Panc1 (cell line): ENCODE measurements around the gene SEMA4D. TPM values are rescaled to one million over a fixed set of nuclear protein-coding genes. Genes with fewer than 3 reads are reported as not detected.

ENCODE experiments used
- ATAC-seq: fragments of 200-7000 bp; cut with Tn5 transposase; 2 replicates; pipeline ENCODE4 v1.9.1; 2020; ENCODE audit warnings: mild to moderate bottlenecking, moderate library complexity
- BruUV-seq: library from RNA; stranded (reverse); fragments of 400-500 nt; replicated peaks from 2 replicates; lab custom pipeline; 2021; lab: Mats Ljungman, UMichigan
- CTCF ChIA-PET: fragments of 300-600 bp; sonication (Branson Sonifier 250); formaldehyde crosslinking; loops from one replicate; lab custom pipeline; 2022; ENCODE audit warnings: antibody characterized with exemption; lab: Charles Lee
- POLR2A ChIA-PET: fragments of 300-600 bp; sonication (Branson Sonifier 250); formaldehyde crosslinking; loops from one replicate; lab custom pipeline; 2022; ENCODE audit warnings: antibody characterized with exemption; lab: Charles Lee
- DNase-seq: peaks from one replicate; pipeline ENCODE4 v3.0.0-alpha.2; 2010; ENCODE audit warnings: low read depth, low spot score
- H3K27ac ChIP-seq: 2 replicates; pipeline ENCODE4 v1.5.1; 2011; ENCODE audit warnings: mild to moderate bottlenecking, low read length, inconsistent platforms
- H3K27me3 ChIP-seq: fragments of 200-500 bp; sonication (Bioruptor generic); 2 replicates; pipeline ENCODE4 v1.6.0; 2014; ENCODE audit warnings: low read length, inconsistent platforms; ENCODE audit not compliant: control insufficient read depth, insufficient read depth
- H3K36me3 ChIP-seq: fragments of 200-500 bp; sonication (Bioruptor generic); 2 replicates; pipeline ENCODE4 v1.5.1; 2014; ENCODE audit warnings: inconsistent platforms, mild to moderate bottlenecking, low read length, moderate library complexity; ENCODE audit not compliant: control insufficient read depth, insufficient read depth
- H3K4me1 ChIP-seq: 2 replicates; pipeline ENCODE4 v1.5.1; 2011; ENCODE audit warnings: inconsistent platforms, mild to moderate bottlenecking, low read length, moderate library complexity; ENCODE audit not compliant: control insufficient read depth, insufficient read depth
- H3K4me3 ChIP-seq, 2 experiments: 2 replicates each; pipeline ENCODE4 v1.5.1; 2011 to 2012; ENCODE audit warnings: low read depth in 2 of 2, low read length in 2 of 2, mild to moderate bottlenecking in 2 of 2, inconsistent platforms in 1 of 2, moderate library complexity in 1 of 2
- H3K9me3 ChIP-seq: fragments of 200-500 bp; sonication (Bioruptor generic); 2 replicates; pipeline ENCODE4 v1.5.1; 2014; ENCODE audit warnings: low read depth, mild to moderate bottlenecking, inconsistent platforms, low read length, moderate library complexity; ENCODE audit not compliant: control insufficient read depth, insufficient read depth
- POLR2AphosphoS5 ChIP-seq: IDR thresholded peaks from 2 replicates; pipeline ENCODE4 v1.6.1; 2012; ENCODE audit warnings: mild to moderate bottlenecking, low read depth, low read length, moderate library complexity
- SIN3A ChIP-seq: IDR thresholded peaks from 2 replicates; pipeline ENCODE4 v1.6.1; 2012; ENCODE audit warnings: low read depth, mild to moderate bottlenecking, low read length, moderate library complexity, borderline replicate concordance; ENCODE audit not compliant: insufficient read depth
- TCF7L2 ChIP-seq: IDR thresholded peaks from 2 replicates; pipeline ENCODE4 v1.6.1; 2011; ENCODE audit warnings: mild to moderate bottlenecking, low read depth, low read length, inconsistent platforms
- in situ Hi-C: cut with HindIII; loops from 2 replicates; pipeline ENCODE4 v1.10.0; 2016; ENCODE audit warnings: low sequenced_read_pairs, low pct_unique_long_range_greater_than_20kb
- intact Hi-C: fragments of 100-400 bp; cut with micrococcal nuclease; formaldehyde crosslinking; loops from one replicate; pipeline ENCODE4 v1.10.0; 2022; ENCODE audit not compliant: unreplicated experiment
- total RNA-seq: library from RNA; stranded (reverse); gene quantifications from one replicate; pipeline ENCODE4 v1.2.1, GENCODE V29; 2021; ENCODE audit not compliant: unreplicated experiment
- TF ChIP-seq, protein P1 (sequence below), 2 experiments: IDR thresholded peaks; 2 replicates each; pipeline ENCODE4 v1.6.1; 2011 to 2012; ENCODE audit warnings: low read depth in 2 of 2, control low read depth in 1 of 2, low read length in 1 of 2, mild to moderate bottlenecking in 1 of 2, moderate library complexity in 1 of 2; ENCODE audit not compliant: insufficient read depth in 1 of 2
- TF ChIP-seq, protein P2 (sequence below): fragments of 450-650 bp; IDR thresholded peaks from 2 replicates; pipeline ENCODE4 v1.5.1; 2017; ENCODE audit warnings: mild to moderate bottlenecking

SEMA4D gene
- total RNA-seq, 1 experiment from 2014 or later: 6.5 TPM

DNA sequence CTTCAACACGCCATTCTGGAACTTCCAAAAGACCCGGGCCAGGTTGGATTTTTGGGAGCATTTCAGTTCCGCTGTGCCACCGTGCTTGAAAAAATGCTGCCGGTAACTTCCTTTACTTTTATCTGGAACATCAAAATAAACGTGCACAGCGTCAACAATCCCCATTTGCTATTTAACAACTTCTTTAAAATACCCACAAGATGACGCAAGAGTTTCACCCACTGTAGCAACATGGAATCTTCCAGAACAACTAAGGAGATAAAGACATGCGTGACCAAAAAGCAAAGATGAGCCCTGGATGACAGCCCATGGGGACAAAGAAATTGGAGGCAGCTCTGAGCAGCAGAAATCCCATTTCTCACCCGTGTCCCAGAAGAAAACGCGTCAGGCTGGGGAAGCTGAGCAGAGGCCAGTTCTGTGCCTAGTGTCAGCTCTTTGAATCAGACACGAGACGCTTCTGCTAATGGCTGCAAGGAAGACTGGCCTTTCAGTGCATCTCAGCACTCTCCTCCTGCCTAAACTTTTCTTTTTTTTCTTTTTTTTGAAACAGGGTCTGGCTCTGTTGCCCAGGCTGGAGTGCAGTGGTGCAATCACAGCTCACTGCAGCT is 118.3 kb downstream of the SEMA4D start:
- H3K27me3 ChIP-seq: no peaks in the 10 kb centered on the region
- H3K9me3 ChIP-seq: no peaks in the 10 kb centered on the region
- H3K4me1 ChIP-seq: no peaks in the 10 kb centered on the region
- ATAC-seq (no peak), DNase-seq (no peak)
- ChIA-PET POLR2A (no interaction called here), CTCF (no interaction called here)
- H3K4me3 ChIP-seq: no peak overlapping the region
- H3K36me3 ChIP-seq: no peaks in the 10 kb centered on the region
- TF ChIP-seq TCF7L2: no peak
- no peak for TF ChIP-seq POLR2AphosphoS5
- TF ChIP-seq, protein P1, sequence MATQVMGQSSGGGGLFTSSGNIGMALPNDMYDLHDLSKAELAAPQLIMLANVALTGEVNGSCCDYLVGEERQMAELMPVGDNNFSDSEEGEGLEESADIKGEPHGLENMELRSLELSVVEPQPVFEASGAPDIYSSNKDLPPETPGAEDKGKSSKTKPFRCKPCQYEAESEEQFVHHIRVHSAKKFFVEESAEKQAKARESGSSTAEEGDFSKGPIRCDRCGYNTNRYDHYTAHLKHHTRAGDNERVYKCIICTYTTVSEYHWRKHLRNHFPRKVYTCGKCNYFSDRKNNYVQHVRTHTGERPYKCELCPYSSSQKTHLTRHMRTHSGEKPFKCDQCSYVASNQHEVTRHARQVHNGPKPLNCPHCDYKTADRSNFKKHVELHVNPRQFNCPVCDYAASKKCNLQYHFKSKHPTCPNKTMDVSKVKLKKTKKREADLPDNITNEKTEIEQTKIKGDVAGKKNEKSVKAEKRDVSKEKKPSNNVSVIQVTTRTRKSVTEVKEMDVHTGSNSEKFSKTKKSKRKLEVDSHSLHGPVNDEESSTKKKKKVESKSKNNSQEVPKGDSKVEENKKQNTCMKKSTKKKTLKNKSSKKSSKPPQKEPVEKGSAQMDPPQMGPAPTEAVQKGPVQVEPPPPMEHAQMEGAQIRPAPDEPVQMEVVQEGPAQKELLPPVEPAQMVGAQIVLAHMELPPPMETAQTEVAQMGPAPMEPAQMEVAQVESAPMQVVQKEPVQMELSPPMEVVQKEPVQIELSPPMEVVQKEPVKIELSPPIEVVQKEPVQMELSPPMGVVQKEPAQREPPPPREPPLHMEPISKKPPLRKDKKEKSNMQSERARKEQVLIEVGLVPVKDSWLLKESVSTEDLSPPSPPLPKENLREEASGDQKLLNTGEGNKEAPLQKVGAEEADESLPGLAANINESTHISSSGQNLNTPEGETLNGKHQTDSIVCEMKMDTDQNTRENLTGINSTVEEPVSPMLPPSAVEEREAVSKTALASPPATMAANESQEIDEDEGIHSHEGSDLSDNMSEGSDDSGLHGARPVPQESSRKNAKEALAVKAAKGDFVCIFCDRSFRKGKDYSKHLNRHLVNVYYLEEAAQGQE (IDR thresholded peaks at IDR 0.05; ENCODE audit: insufficient read depth in 1 of 2, low read depth in 2 of 2, low read length in 1 of 2): no peak
- no peak for TF ChIP-seq SIN3A
- TF ChIP-seq, protein P2, sequence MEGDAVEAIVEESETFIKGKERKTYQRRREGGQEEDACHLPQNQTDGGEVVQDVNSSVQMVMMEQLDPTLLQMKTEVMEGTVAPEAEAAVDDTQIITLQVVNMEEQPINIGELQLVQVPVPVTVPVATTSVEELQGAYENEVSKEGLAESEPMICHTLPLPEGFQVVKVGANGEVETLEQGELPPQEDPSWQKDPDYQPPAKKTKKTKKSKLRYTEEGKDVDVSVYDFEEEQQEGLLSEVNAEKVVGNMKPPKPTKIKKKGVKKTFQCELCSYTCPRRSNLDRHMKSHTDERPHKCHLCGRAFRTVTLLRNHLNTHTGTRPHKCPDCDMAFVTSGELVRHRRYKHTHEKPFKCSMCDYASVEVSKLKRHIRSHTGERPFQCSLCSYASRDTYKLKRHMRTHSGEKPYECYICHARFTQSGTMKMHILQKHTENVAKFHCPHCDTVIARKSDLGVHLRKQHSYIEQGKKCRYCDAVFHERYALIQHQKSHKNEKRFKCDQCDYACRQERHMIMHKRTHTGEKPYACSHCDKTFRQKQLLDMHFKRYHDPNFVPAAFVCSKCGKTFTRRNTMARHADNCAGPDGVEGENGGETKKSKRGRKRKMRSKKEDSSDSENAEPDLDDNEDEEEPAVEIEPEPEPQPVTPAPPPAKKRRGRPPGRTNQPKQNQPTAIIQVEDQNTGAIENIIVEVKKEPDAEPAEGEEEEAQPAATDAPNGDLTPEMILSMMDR: no peak
- H3K27ac ChIP-seq: no peak overlapping the region
- intact Hi-C loops (loop anchor here (10.0 kb wide), 1 partner anchor 165 kb away; no protein-coding TSS in a partner anchor), in situ Hi-C loops (no loop called here)
- no TSS peak for BruUV-seq

DNA sequence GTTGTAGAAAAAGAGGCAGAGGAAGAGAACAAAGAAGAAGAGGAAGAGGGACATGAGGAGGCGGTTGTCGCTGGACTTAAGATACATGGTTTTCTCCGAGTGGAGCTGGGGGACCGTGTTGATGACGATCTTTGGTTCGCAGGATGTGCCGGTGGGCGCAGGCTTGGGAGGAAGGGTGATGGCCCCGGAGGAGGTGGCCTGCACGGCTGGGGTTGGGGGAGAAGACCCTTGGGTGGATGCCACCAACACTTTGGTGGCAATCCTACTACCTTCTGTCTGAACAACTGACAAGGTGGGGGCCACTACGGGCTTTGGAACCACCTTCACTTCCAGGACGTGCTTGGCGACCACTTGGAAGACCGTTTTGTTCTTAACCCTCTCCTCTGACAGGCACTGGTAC is 118.9 kb downstream of the SEMA4D start:
- Histone ChIP-seq H3K4me3 (no peak overlapping the region), H3K27ac (no peak overlapping the region), H3K27me3 (no peaks in the 10 kb centered on the region), H3K9me3 (no peaks in the 10 kb centered on the region), H3K4me1 (no peaks in the 10 kb centered on the region), H3K36me3 (no peaks in the 10 kb centered on the region)
- DNase-seq: no peak
- BruUV-seq: no TSS peak
- ChIA-PET CTCF (no interaction called here), POLR2A (no interaction called here)
- in situ Hi-C loops: no loop called here
- ATAC-seq: no peak
- TF ChIP-seq SIN3A (no peak), POLR2AphosphoS5 (no peak), TCF7L2 (no peak)
- TF ChIP-seq, protein P2: no peak
- TF ChIP-seq, protein P1 (IDR thresholded peaks at IDR 0.05; ENCODE audit: insufficient read depth in 1 of 2, low read depth in 2 of 2, low read length in 1 of 2): no peak
- intact Hi-C loops: loop anchor here (10.0 kb wide), 1 partner anchor 166 kb away; no protein-coding TSS in a partner anchor
